Vagina (tissue), 2 donors: ENCODE results near the gene MRC2. TPM values are rescaled to one million over a fixed set of nuclear protein-coding genes. Genes with fewer than 3 reads are reported as not detected.

ENCODE experiments used
- DNase-seq, 2 donors: peaks; one replicate each; pipeline ENCODE4 v3.0.0-alpha.2; 2017; ENCODE audit errors: extremely low spot score in 2 of 2
- H3K27ac ChIP-seq: fragments of 200-600 bp; sonication (generic); one replicate; pipeline ENCODE4 v1.5.1; 2019
- H3K27me3 ChIP-seq: fragments of 200-600 bp; sonication (generic); one replicate; pipeline ENCODE4 v1.5.1; 2019
- H3K36me3 ChIP-seq, 2 donors: fragments of 200-600 bp; sonication (generic); one replicate each; pipeline ENCODE4 v1.5.1; 2017 to 2019
- H3K4me1 ChIP-seq: fragments of 200-600 bp; sonication (generic); one replicate; pipeline ENCODE4 v1.5.1; 2019
- H3K4me3 ChIP-seq, 2 donors: fragments of 200-600 bp; sonication (generic); 1 replicate in 1 of 2; 2 replicates in 1 of 2; pipeline ENCODE4 v1.5.1; 2016 to 2019
- H3K9me3 ChIP-seq: fragments of 200-600 bp; sonication (generic); one replicate; pipeline ENCODE4 v1.5.1; 2019
- CTCF ChIP-seq, 3 experiments: fragments of 450-650 bp in 2 of 3; fragments of 200-600 bp in 1 of 3; sonication (generic) in 1 of 3; IDR thresholded peaks; one replicate each; pipeline ENCODE4 v1.5.1; 2017 to 2019; ENCODE audit warnings: antibody characterized with exemption in 3 of 3, mild to moderate bottlenecking in 2 of 3, moderate library complexity in 2 of 3
- POLR2A ChIP-seq, 2 donors: fragments of 450-650 bp; IDR thresholded peaks; one replicate each; pipeline ENCODE4 v1.6.1; 2017; ENCODE audit warnings: antibody characterized with exemption in 2 of 2, mild to moderate bottlenecking in 2 of 2, moderate library complexity in 2 of 2
- POLR2AphosphoS5 ChIP-seq, 2 donors: sonication (generic); formaldehyde crosslinking; IDR thresholded peaks; one replicate each; pipeline ENCODE4 v1.9.0; 2017; ENCODE audit warnings: antibody characterized with exemption in 2 of 2, mild to moderate bottlenecking in 2 of 2, low read depth in 1 of 2; ENCODE audit not compliant: insufficient read depth in 1 of 2
- intact Hi-C: fragments of 100-400 bp; cut with DNase I; formaldehyde crosslinking; loops from one replicate; pipeline ENCODE4 v1.15.1; 2023
- total RNA-seq: library from RNA; depleted of rRNA; stranded (reverse); fragments of >200 nt; gene quantifications from one replicate; pipeline ENCODE4 v1.2.3, GENCODE V29; 2016

Gene MRC2
- total RNA-seq, 1 donor from 2014 or later, result 89.4 TPM

- Histone ChIP-seq H3K9me3 (peaks cover 5% of the 10 kb centered on the region), H3K27ac (no peak overlapping the region), H3K27me3 (no peaks in the 10 kb centered on the region), H3K36me3 (no peaks in the 10 kb centered on the region), H3K4me3 (no peak overlapping the region), H3K4me1 (peaks cover 33% of the 10 kb centered on the region)
- peak in 1 of 2 donors; percentile 83 for DNase-seq
- no peak for TF ChIP-seq POLR2A (IDR thresholded peaks at IDR 0.05)
- TF ChIP-seq CTCF (IDR thresholded peaks at IDR 0.05), result no peak
- no peak for TF ChIP-seq POLR2AphosphoS5 (IDR thresholded peaks at IDR 0.05; ENCODE audit: insufficient read depth in 1 of 2, low read depth in 1 of 2)
- intact Hi-C loops, result no loop called here
Observed at GRCh38 chr17:62658136-62658920, 30.9 kb downstream of the MRC2 start.

- no peak for DNase-seq
- TF ChIP-seq POLR2AphosphoS5 (IDR thresholded peaks at IDR 0.05; ENCODE audit: insufficient read depth in 1 of 2, low read depth in 1 of 2) (no peak), CTCF (IDR thresholded peaks at IDR 0.05) (no peak), POLR2A (IDR thresholded peaks at IDR 0.05) (no peak)
- Histone ChIP-seq H3K36me3 (no peaks in the 10 kb centered on the region), H3K27ac (no peak overlapping the region), H3K4me1 (peaks cover 15% of the 10 kb centered on the region), H3K9me3 (peaks cover 5% of the 10 kb centered on the region), H3K27me3 (no peaks in the 10 kb centered on the region), H3K4me3 (no peak overlapping the region)
- intact Hi-C loops, result no loop called here
Observed at GRCh38 chr17:62660629-62661118, 33.2 kb downstream of the MRC2 start.

GRCh38 chr17:62661337-62661736 is 33.9 kb downstream of the MRC2 start:
- no peak overlapping the region for H3K27ac ChIP-seq
- no peak overlapping the region for H3K4me3 ChIP-seq
- TF ChIP-seq CTCF (IDR thresholded peaks at IDR 0.05) (no peak), POLR2AphosphoS5 (IDR thresholded peaks at IDR 0.05; ENCODE audit: insufficient read depth in 1 of 2, low read depth in 1 of 2) (no peak), POLR2A (IDR thresholded peaks at IDR 0.05) (no peak)
- peaks cover 5% of the 10 kb centered on the region for H3K9me3 ChIP-seq
- intact Hi-C loops, result no loop called here
- H3K4me1 ChIP-seq, result peaks cover 11% of the 10 kb centered on the region
- DNase-seq, result no peak
- no peaks in the 10 kb centered on the region for H3K27me3 ChIP-seq
- H3K36me3 ChIP-seq, result peaks cover 0 to 6% of the 10 kb centered on the region in 2 donors

- Histone ChIP-seq H3K27me3 (no peaks in the 10 kb centered on the region), H3K36me3 (peaks cover 0 to 20% of the 10 kb centered on the region in 2 donors), H3K4me1 (peaks cover 3% of the 10 kb centered on the region), H3K9me3 (peaks cover 5% of the 10 kb centered on the region), H3K27ac (no peak overlapping the region), H3K4me3 (no peak overlapping the region)
- TF ChIP-seq POLR2A (IDR thresholded peaks at IDR 0.05) (no peak), POLR2AphosphoS5 (IDR thresholded peaks at IDR 0.05; ENCODE audit: insufficient read depth in 1 of 2, low read depth in 1 of 2) (no peak), CTCF (IDR thresholded peaks at IDR 0.05) (no peak)
- DNase-seq, result no peak
- intact Hi-C loops, result no loop called here
Observed at GRCh38 chr17:62662855-62663254, 35.4 kb downstream of the MRC2 start.

- DNase-seq, result no peak
- H3K4me1 ChIP-seq, result no peaks in the 10 kb centered on the region
- H3K9me3 ChIP-seq, result peaks cover 5% of the 10 kb centered on the region
- no peaks in the 10 kb centered on the region for H3K27me3 ChIP-seq
- no peak overlapping the region for H3K27ac ChIP-seq
- peaks cover 0 to 20% of the 10 kb centered on the region in 2 donors for H3K36me3 ChIP-seq
- intact Hi-C loops, result no loop called here
- no peak for TF ChIP-seq CTCF (IDR thresholded peaks at IDR 0.05)
- TF ChIP-seq POLR2AphosphoS5 (IDR thresholded peaks at IDR 0.05; ENCODE audit: insufficient read depth in 1 of 2, low read depth in 1 of 2), result no peak
- TF ChIP-seq POLR2A (IDR thresholded peaks at IDR 0.05), result no peak
- H3K4me3 ChIP-seq, result no peak overlapping the region
Observed at GRCh38 chr17:62663304-62663703, 35.8 kb downstream of the MRC2 start.
